GM12892 (cell line): ENCODE data around the gene LRCH2.

ENCODE experiments used
- DNase-seq: peaks from one replicate; pipeline ENCODE4 v3.0.0; 2011; ENCODE audit not compliant: insufficient read length
- FAIRE-seq: peaks from 2 replicates; lab custom pipeline; 2011; peaks lifted over from hg19 to GRCh38; lab: Jason Lieb, UNC
- POLR2A ChIP-seq: IDR thresholded peaks from 2 replicates; pipeline ENCODE4 v1.6.1; 2011; ENCODE audit warnings: low read depth, low read length, control low read depth
- POLR2AphosphoS5 ChIP-seq: IDR thresholded peaks from 2 replicates; pipeline ENCODE4 v1.6.1; 2011; ENCODE audit warnings: low read depth, low read length, control low read depth
- TAF1 ChIP-seq: IDR thresholded peaks from 2 replicates; pipeline ENCODE4 v1.6.1; 2011; ENCODE audit warnings: low read depth, mild to moderate bottlenecking, control low read depth, low read length, borderline replicate concordance

Gene LRCH2

GRCh38 chrX:115134382-115134781, 99.5 kb downstream of the LRCH2 start:
- TF ChIP-seq TAF1 (no peak), POLR2A (no peak), POLR2AphosphoS5 (no peak)
- DNase-seq (no peak), FAIRE-seq (no peak)

GRCh38 chrX:115112411-115112810, 121.5 kb downstream of the LRCH2 start:
- DNase-seq (no peak), FAIRE-seq (no peak)
- no peak for TF ChIP-seq POLR2AphosphoS5
- TF ChIP-seq POLR2A = no peak
- no peak for TF ChIP-seq TAF1

GRCh38 chrX:115098897-115099296, 135.0 kb downstream of the LRCH2 start:
- no peak for TF ChIP-seq POLR2AphosphoS5
- TF ChIP-seq POLR2A = no peak
- no peak for TF ChIP-seq TAF1
- DNase-seq = no peak
- FAIRE-seq = no peak

GRCh38 chrX:115093191-115093590, 140.7 kb downstream of the LRCH2 start:
- FAIRE-seq (no peak), DNase-seq (no peak)
- no peak for TF ChIP-seq TAF1
- no peak for TF ChIP-seq POLR2AphosphoS5
- no peak for TF ChIP-seq POLR2A

GRCh38 chrX:115089419-115089818, 144.5 kb downstream of the LRCH2 start:
- TF ChIP-seq POLR2AphosphoS5 (no peak), TAF1 (no peak), POLR2A (no peak)
- no peak for DNase-seq
- FAIRE-seq = no peak

- TF ChIP-seq POLR2AphosphoS5 = no peak
- TF ChIP-seq POLR2A = no peak
- no peak for TF ChIP-seq TAF1
- DNase-seq = no peak
- FAIRE-seq = no peak
Observed at GRCh38 chrX:115068896-115069295, 165.0 kb downstream of the LRCH2 start.

- no peak for FAIRE-seq
Observed at GRCh38 chrX:115067812-115068211, 166.1 kb downstream of the LRCH2 start.

GRCh38 chrX:115065304-115065703, 168.6 kb downstream of the LRCH2 start:
- no peak for FAIRE-seq
- no peak for DNase-seq
- TF ChIP-seq POLR2A (no peak), POLR2AphosphoS5 (no peak), TAF1 (no peak)

More at GRCh38 chrX:115067812-115068211, 166.1 kb downstream of the LRCH2 start:
- TF ChIP-seq TAF1 = no peak
- no peak for TF ChIP-seq POLR2AphosphoS5
- TF ChIP-seq POLR2A = no peak
- DNase-seq = no peak
